ENCODE measurements around the gene ZNF385B.
A peak's percentile ranks its signal among the peaks of the same experiment; 100 is the strongest.

ZNF385B gene

GRCh38 chr2:179571721-179572120, 289.7 kb downstream of the ZNF385B start:
- Mint-ChIP-seq H3K36me3 (ENCODE audit: low read depth) (no peaks in the 10 kb centered on the region), H3K4me1 (peaks cover 19% of the 10 kb centered on the region), H3K4me3 (no peak overlapping the region), H3K9me3 (no peaks in the 10 kb centered on the region), H3K27me3 (ENCODE audit: low read depth) (no peaks in the 10 kb centered on the region), H3K27ac (no peak overlapping the region)
- TF ChIP-seq CTCF (IDR thresholded peaks at IDR 0.05; ENCODE audit: unreplicated experiment in 3 of 3) = no peak

GRCh38 chr2:179571252-179571651, 290.2 kb downstream of the ZNF385B start:
- no peaks in the 10 kb centered on the region for H3K36me3 Mint-ChIP-seq (ENCODE audit: low read depth)
- peaks cover 19% of the 10 kb centered on the region for H3K4me1 Mint-ChIP-seq
- TF ChIP-seq CTCF (IDR thresholded peaks at IDR 0.05; ENCODE audit: unreplicated experiment in 3 of 3) = no peak
- H3K27ac Mint-ChIP-seq = no peak overlapping the region
- H3K9me3 Mint-ChIP-seq = no peaks in the 10 kb centered on the region
- H3K27me3 Mint-ChIP-seq (ENCODE audit: low read depth) = no peaks in the 10 kb centered on the region
- H3K4me3 Mint-ChIP-seq = no peak overlapping the region

- Mint-ChIP-seq H3K4me1 (peaks cover 26% of the 10 kb centered on the region), H3K27me3 (ENCODE audit: low read depth) (no peaks in the 10 kb centered on the region), H3K27ac (no peak overlapping the region), H3K36me3 (ENCODE audit: low read depth) (no peaks in the 10 kb centered on the region), H3K9me3 (no peaks in the 10 kb centered on the region), H3K4me3 (no peak overlapping the region)
- TF ChIP-seq CTCF (IDR thresholded peaks at IDR 0.05; ENCODE audit: unreplicated experiment in 3 of 3) = no peak
Observed at GRCh38 chr2:179569831-179570233, 291.6 kb downstream of the ZNF385B start.

GRCh38 chr2:179565807-179566206, 295.6 kb downstream of the ZNF385B start:
- Mint-ChIP-seq H3K36me3 (ENCODE audit: low read depth) (no peaks in the 10 kb centered on the region), H3K4me3 (no peak overlapping the region), H3K4me1 (peaks cover 36% of the 10 kb centered on the region), H3K27me3 (ENCODE audit: low read depth) (no peaks in the 10 kb centered on the region), H3K9me3 (no peaks in the 10 kb centered on the region), H3K27ac (no peak overlapping the region)
- no peak for TF ChIP-seq CTCF (IDR thresholded peaks at IDR 0.05; ENCODE audit: unreplicated experiment in 3 of 3)

- H3K4me1 Mint-ChIP-seq = peaks cover 21% of the 10 kb centered on the region
- TF ChIP-seq CTCF (IDR thresholded peaks at IDR 0.05; ENCODE audit: unreplicated experiment in 3 of 3) = no peak
- H3K27ac Mint-ChIP-seq = peak overlapping the region in 2 of 3 experiments; percentile 25 to 73
- H3K4me3 Mint-ChIP-seq = peak overlapping the region; percentile 16 to 67 (median 47)
- no peaks in the 10 kb centered on the region for H3K36me3 Mint-ChIP-seq (ENCODE audit: low read depth)
- H3K9me3 Mint-ChIP-seq = no peaks in the 10 kb centered on the region
- no peaks in the 10 kb centered on the region for H3K27me3 Mint-ChIP-seq (ENCODE audit: low read depth)
Observed at GRCh38 chr2:179562330-179562885, 299.0 kb downstream of the ZNF385B start.

GRCh38 chr2:179561702-179562101, 299.7 kb downstream of the ZNF385B start:
- Mint-ChIP-seq H3K4me3 (peak overlapping the region; percentile 28 to 74 (median 67)), H3K9me3 (no peaks in the 10 kb centered on the region), H3K27ac (peak overlapping the region; percentile 41 to 73 (median 51)), H3K36me3 (ENCODE audit: low read depth) (no peaks in the 10 kb centered on the region), H3K4me1 (peaks cover 21% of the 10 kb centered on the region), H3K27me3 (ENCODE audit: low read depth) (no peaks in the 10 kb centered on the region)
- no peak for TF ChIP-seq CTCF (IDR thresholded peaks at IDR 0.05; ENCODE audit: unreplicated experiment in 3 of 3)
